ENCODE measurements around the gene RNF144A. TPM values are rescaled to one million over a fixed set of nuclear protein-coding genes. Genes with fewer than 3 reads are reported as not detected.

Gene RNF144A
- polyA plus RNA-seq, 10 donors = 17.5 to 33.1 (median 22.6) TPM

DNA sequence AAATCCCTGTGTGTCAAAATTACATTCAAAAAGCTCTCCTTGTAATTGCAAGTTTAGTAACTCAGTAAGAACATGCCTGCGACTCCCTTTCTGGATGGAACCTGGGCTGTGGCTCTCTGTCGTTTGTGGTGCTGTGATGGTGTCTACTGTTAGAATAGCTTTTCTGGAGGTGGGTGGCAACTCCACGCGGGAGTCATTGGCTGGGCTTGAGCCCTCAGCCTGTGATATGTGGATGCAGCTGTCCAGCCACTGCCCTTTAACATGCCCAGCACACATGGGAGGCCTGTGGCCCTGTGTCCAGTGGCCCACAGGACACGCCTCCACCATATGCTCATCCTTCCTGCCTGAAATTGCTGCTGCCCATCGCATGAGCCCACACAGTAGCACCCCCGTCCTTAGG is 124.2 kb downstream of the RNF144A start:
- no peak for DNase-seq

DNA sequence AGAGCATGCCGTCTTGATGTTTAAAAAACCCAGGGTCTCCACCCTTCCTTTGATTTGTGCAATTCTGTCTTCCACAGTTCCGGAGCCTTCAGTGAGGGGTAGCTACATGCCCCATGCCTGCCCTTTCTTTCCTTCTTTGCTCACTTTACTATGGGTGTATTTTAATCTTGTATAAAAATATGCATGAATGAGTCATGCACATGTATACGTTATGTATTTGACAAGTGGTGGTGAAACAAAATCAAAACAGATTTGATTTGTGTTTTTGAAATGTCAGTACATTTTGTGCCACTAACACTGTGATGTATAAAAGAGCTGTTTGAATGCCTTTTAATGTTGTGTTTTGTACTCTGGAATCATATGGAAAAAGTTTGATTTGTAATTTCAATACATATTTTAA is 126.5 kb downstream of the RNF144A start:
- DNase-seq = no peak

DNA sequence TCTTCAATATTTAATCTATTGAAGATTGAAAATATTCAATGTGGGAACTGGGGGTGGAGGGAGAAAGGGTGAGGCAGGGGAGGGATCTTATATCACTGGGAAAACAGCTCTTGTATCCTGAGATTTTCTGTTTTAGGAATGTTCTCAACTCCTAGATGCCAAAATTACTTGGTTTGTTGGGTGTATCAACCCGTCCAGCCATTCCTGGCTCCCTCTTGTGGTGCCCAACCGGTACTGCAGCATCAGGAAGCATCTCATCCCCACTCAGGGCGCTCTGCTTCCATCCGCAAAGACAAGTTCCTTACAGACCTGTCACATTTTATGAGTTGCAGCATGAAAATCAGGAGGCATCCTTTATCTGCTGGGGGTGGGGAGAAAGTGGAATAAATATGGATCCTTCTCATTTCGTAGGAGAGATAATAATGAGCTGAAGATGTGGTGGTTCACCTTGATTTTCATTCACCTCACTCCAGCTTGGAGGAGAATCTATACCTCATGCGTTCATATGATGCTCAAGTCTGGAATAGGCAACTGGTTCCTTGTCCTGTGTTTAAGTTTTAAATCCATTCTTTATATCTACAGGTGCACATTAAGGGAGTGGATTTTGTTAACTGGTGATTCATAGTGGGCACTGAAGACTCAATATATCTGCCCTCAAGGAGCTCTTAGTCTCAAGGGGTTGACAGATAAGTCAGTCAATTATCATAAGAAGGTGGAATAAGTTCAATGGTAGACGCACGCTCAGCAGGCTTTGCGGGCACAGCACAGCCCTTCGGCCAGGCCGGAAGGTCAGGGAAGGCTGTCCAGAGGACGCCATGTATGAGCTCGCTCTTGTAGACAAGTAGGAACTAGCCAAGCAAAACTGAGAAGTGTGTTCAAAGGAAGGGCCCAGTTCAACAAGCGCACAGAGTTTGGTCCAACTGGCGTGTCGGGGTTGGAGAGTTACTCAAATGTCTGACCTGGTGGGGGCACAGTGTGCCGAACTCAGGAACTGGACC is 127.3 kb downstream of the RNF144A start:
- peak in 1 of 3 donors; percentile 67 for DNase-seq

DNA sequence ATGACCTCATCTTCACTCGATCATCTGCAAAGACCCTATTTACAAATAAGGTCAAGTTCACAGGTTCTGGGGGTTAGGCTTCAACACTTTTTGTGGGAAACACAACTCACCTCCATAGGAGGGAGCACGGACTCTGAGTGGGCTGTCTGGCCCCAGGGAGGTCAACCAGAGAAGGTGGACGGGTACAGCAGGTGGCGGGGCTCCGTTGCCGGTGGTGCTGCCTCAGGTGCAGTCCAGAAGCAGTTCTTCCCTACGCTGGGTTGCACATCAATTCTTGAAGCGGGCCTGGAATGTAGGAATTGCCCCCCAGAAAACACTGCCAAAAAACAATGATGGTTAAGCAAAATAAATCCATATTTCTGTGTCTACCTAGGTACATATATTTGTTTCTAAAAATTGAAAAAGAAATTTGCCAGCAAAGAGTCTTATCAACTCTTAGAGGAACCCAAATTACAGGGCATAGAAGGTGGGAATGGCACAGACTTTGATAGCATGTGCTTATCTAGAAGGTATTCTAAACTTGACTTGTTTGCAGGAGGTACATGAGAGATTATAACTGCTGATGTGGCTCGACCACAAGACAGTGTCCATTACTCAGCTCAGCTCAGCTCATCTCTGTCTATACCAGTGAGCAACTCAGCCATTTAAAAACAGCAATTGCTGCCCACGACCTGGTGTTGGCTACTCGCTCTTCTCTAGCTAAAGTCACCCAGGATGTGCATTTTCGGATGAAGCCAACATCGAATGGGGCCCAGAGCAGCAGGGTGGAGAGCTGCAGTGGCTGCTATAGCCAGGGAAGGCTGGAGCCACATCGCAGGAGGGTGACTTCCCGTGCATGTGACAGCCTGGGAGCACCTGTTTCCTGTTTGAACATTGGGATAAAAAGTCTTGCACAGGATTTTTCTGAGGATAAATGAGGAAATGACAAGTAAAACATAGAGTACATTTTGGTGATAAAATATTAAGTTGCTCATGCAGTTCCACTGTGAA is 128.7 kb downstream of the RNF144A start:
- no peak for DNase-seq

DNA sequence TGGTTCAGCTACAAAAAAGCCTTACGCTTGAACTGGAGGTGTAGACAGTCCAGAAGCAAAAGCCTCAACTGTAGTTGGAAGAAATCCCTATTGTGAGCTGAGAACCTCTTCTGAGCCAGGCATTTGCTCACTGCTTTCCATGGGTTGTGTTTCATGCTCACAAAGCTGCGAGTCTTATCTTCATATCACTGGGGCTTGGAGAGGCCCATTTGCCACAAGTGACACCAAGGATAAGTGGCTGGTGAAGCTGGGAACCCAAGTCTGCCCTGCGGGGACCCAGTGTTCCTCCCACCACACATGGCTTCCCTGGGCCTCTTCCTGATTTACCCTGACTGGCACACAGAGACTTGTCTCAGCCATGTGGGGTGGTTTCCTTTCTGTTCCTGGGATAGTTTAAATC is 130.4 kb downstream of the RNF144A start:
- DNase-seq = no peak

DNA sequence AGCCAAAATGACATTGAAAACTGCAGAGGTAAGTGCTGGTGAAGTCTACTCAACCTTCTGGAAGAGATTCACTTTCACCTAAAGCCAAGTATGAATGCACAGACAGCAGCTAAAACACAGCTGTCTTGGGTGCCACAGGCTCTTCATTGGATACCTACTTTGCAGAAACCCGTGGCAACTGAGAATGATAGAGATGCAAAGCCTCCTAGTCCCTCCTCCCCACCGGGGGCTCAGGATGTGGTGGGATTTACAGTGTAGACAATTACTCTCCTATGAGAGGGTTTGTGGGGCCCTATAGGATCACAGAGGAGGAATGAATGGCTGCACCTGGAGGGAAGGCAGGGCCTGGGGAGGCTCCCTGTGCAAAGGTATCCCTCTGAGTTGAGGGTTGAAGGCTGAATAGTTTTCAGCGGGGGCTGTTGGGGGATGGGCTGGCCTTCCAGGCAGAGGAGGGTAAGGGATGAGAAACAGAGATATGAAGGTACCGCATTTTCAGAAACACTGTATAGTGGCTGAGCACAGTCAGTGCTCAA is 131.6 kb downstream of the RNF144A start:
- no peak for DNase-seq

DNA sequence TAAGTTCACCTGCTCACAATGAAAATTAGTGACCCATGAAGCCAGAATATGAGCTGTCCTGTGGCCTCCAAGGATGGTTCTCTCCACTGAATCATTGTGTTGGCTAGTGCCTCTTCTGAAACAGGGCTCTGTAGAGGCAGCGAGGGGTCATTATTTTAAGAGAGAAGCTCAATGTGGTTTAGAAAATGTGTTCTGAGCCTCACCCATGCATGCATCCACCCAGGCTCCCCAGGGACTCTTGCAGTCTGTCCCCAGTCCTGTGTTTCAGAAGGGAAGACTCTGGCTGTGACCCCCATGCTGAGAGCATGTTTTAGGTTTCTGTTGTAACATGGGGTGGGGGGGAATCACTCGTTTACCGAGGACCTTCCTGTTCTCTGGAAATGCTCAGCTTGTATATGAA is 135.2 kb downstream of the RNF144A start:
- no peak for DNase-seq

DNA sequence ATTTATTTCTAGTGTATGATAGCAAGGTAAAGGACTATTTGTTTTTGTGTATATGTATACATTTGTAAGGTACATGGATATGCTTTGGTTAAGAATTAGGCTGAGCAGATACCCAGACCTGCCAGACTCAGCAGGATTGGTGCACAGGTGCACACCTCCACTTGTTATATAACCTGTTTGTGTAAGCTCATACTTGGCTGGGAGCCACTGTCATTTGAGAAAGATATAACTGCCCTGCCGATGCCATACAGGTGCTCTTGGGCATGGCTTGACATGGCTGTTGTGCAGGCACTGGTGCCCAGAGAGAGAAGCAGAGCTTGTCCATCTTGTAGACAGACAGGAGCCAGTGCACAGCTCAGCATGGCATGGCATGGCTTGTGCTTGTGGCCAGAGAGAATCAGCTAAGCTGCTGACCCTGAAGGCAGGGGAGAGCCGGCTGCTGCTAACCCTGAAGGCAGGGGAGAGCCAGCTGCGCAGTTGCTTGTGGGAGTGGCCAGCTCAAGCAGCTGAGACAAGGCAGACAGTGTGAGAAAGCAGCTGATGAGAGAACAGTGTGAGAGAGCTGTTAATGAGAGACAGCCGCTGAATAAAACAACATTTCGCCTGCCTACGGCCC is 136.5 kb downstream of the RNF144A start:
- peak in 1 of 3 donors; percentile 55 for DNase-seq

DNA sequence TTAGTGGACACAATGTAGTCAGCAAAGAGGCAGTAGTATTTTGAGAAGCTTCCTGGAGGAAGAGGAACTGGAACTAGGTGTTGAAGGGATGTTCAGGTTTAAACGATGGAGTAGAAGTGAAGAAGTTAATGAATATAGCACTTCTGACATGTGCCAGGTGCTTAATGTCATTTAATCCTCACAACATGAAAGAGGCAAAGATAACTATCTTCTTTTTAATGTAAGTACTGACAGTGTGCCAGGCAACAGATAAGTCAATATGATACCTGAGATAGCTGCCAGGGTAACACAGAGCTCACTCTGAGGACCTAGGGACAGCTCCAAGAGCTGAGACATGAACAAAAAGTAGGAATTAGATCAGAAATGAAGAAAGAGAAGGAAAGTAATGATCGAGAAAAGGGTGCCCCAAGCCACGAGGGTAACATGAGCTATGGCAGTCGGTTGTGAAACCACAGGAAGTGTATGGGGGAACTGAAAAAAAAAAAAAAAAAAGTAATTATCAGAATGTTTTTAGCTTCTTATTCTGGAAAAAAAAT is 140.7 kb downstream of the RNF144A start:
- DNase-seq = no peak

DNA sequence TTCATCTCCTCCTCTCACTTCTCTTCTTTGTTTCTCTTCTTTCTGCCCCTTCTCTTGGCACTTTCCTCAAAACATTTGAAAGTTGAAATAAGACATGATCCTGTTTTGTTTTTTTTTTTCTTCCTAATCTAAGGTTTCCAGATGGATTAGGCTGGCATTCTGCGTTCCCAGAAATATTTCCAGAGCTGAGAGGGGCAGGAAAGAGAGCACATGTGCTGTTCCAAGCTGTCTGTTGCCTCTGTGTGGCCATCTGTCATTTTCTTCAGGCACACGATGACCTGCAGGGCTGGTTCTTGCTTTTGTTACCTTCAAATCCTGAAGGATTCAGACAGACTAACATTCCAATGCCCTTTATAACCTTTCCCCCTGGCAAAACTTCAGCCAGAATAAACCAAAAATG is 142.9 kb downstream of the RNF144A start:
- DNase-seq = no peak

DNA sequence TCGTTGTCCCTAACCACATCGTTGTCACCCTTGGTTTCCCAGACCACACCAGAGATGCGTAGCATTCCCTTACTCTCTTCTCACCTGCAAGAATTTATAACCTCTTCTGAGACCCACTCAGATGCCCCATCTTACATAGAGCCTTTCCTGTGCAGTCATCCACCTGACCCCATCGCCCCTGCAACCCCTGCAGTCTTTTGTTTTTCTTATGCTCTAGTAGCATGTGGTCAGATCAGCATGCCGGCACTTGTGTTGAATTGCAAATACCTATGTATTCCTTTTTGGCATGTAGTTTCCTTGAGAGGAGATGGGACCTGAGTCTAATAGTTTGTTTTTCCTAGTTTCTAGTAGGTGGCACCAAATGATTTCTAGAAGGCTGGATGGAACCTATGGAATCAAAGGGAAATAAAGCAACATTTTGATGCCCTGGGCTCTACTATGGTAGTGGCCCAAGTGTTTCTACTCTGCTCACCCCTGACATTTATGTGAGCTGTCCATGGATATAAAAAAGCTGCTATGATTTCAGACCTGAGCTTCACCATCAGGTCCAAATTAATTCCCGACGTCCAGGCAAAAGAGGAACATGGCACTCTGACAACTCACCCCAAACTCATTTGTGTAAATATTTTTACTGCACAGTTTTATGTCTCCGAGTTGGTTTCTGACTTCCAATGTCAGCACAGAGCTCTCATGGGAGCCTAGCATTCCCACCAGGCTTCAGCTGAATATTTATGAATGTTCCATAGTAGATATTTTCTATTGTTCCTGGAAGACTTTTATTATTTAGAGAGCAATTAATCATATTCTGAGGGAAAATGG is 143.6 kb downstream of the RNF144A start:
- DNase-seq = peak in 1 of 3 donors; percentile 71

DNA sequence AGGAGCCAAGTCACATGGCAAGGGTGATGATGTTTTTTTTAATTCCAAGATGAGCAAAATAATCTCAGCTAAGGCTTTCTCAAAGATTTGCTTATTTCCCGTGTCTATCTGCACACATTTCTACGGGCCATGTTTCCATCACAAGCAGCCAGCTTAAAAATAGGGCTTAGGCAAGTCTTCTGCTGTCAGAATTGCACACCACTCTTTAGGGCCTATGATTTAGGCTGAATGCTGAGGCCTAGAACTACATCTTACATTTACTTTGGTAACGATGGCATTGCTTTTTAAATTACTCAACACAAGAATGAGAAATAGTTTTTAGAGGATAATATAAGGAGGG is 144.2 kb downstream of the RNF144A start:
- DNase-seq = peak in 1 of 3 donors; percentile 34

DNA sequence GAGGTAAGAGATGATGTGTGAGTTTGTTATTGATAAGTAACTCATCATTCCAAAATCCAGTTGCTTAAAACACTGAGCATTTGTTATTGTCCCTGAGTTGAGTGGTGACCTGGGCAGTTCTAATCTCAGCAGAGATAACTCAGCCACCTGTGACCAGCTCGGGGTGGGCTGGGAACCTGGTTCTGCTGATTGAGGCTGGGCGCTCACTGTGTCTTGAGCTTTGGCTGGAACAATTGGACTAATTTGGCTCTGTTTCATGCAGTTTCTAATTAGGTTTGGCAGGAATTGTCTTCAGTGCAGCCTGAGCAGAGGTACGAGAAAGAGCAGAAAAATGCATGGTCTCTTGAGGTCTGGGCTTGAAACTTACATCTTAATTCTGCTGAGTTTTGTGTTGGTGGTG is 144.7 kb downstream of the RNF144A start:
- DNase-seq = no peak

DNA sequence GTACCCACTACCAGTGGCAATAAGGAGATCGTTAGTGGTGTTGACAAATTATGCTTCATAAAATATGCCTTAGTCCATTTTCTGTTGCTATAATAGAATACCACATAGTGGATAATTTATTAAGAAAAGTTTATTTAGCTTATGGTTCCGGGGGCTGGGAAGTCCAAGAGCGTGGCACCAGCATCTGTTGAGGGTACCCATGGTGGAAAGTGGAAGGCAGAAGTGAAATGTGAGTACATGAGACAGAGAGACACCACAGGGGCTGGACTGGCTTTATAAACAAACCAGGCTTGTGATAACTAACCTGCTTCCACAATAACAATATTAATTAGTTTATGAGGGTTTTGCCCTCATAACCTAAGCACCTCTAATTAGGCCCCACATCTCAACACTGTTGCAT is 146.6 kb downstream of the RNF144A start:
- no peak for DNase-seq

DNA sequence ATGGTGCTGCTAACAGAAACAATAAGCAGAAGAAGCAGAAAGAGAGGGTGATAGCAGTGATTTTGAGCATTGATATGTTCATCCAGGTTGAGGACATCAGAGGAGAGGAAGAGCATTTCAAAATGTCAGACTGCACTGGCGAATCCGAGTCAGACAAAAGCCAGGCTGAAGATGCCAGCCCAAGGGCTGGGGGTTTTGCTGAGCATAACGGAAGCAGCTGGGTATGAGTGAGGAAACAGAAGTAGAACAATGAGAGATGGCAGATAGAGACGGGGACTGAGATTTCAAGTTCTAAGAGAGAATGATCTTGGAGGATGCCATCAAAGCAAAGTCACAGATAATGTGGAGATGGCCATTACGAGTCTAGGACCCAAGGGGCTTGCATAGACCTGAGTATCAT is 151.2 kb downstream of the RNF144A start:
- DNase-seq = no peak

DNA sequence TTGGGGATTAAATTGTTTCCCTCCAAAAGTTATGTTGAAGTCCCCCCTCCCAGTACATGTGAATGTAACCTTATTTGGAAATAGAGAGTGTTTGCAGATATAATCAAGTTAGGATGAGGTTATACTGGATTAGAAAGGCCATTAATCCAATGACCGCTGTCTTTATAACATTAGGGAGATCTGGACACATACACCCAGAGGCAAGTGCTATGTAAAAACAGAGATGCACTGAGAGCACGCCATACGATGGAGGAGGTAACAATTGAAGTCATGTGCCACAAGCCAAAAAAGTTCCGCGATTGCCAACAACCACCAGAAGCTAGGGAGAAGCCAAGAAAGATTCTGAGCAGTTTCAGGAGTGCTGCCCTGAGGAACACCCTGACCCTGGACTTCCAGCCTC is 153.3 kb downstream of the RNF144A start:
- DNase-seq = no peak

DNA sequence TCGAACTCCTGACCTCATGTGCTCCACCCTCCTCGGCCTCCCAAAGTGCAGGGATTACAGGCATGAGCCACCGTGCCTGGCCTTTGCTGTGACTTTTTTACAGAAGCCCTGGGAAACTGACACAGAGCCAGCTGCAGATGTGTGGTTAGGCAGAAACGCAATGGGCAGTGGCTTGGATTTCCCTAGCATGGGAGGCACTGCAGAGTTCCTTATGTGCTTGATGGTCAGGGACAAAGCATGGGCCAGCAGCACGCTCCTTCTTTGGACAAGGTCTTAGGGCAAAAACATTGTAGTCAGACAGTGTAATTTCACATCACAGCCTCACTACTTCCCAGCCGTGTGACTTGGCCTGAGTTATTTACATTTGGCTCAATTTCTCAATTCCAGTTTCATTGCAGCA is 153.9 kb downstream of the RNF144A start:
- no peak for DNase-seq

DNA sequence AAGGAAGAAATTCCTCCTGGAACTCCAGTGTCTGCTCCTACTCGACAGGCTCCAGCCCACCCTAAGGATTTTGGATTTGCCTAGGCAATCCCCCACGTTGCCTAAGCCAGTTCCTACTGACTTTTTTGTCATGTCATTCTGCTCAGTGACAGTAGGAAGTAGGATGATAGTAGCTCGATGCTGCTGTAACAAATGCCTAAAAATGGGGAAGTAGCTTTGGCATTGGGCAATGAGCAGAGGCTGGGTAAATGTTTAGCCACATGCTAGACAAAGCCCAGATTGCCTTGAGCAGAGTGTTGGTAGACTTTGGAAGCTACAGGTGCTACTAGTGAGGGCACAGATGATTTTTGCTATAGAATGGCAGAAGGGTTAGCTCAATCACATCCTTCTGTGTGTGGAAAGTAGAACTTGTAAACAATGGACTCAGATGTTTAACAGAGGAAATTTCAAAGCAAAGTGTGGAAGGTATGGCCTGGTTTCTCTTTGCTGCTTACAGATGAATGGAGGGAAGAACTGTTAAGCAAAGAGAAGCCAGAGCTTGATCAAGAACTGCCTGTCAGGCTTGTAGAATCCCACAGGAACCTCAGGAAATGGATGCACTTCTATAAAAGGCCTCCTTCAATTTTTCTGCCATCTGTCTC is 154.8 kb downstream of the RNF144A start:
- DNase-seq = no peak

DNA sequence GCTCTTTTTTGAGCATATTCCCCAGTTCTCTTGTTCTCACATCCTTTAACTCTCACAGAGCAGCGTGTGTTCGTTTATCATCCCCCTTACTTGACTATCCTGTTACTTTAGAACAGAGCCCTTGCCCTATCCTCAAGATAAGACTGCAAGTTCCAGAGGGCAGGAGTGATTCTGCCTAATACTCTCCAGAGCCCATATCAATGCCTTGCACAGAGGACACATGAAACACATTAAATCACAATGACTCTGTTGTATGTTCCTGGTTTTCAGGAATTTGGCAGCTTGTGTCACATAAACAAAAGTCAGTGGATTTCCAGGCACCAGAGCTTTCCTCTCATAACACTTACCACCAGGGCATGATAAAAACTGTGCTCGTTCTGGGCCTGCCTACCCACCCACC is 156.7 kb downstream of the RNF144A start:
- no peak for DNase-seq

DNA sequence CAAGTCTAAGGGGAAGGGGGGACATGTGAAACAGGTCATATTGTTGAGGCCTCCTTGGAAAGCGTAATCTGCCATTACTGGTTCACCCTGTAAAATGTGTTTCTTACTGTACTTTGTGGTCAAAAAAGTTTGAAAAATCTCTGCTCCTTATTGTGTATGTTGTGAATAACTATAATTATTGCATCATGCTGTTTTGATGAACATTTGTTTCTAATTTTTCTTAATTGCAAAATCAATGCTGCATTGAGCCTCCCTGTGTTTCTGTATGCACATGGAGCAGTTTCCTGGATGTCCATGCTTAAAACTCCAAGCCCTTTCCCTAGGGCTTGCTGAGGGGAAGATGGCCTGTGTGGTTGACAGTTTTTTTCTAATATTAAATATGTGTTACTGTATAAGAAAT is 158.6 kb downstream of the RNF144A start:
- DNase-seq = no peak
